Muscle layer of duodenum (tissue), 2 donors: Measurements from ENCODE around the gene TTC21B.

Experiments used
- H3K27ac ChIP-seq: one replicate; pipeline ENCODE4 v1.7.0; 2013; ENCODE audit warnings: mild to moderate bottlenecking, low read length
- H3K27me3 ChIP-seq: one replicate; pipeline ENCODE4 v1.7.0; 2013; ENCODE audit warnings: low read depth, mild to moderate bottlenecking, control low read depth, low read length
- H3K36me3 ChIP-seq, 2 donors: one replicate each; pipeline ENCODE4 v1.7.0; 2013; ENCODE audit warnings: low read length in 2 of 2, control low read depth in 1 of 2, mild to moderate bottlenecking in 1 of 2; ENCODE audit not compliant: insufficient read depth in 2 of 2, control insufficient read depth in 1 of 2
- H3K4me1 ChIP-seq, 2 donors: one replicate each; pipeline ENCODE4 v1.7.0; 2013; ENCODE audit warnings: low read length in 2 of 2, mild to moderate bottlenecking in 2 of 2, control low read depth in 1 of 2, moderate library complexity in 1 of 2; ENCODE audit not compliant: insufficient read depth in 2 of 2, control insufficient read depth in 1 of 2
- H3K4me3 ChIP-seq, 2 donors: one replicate each; pipeline ENCODE4 v1.7.0; 2013; ENCODE audit warnings: low read length in 2 of 2, low read depth in 1 of 2, mild to moderate bottlenecking in 1 of 2
- H3K9me3 ChIP-seq, 2 donors: one replicate each; pipeline ENCODE4 v1.7.0; 2013; ENCODE audit warnings: low read length in 2 of 2, control low read depth in 1 of 2, mild to moderate bottlenecking in 1 of 2; ENCODE audit not compliant: control insufficient read depth in 1 of 2
- donor health status: healthy.

Gene TTC21B

DNA sequence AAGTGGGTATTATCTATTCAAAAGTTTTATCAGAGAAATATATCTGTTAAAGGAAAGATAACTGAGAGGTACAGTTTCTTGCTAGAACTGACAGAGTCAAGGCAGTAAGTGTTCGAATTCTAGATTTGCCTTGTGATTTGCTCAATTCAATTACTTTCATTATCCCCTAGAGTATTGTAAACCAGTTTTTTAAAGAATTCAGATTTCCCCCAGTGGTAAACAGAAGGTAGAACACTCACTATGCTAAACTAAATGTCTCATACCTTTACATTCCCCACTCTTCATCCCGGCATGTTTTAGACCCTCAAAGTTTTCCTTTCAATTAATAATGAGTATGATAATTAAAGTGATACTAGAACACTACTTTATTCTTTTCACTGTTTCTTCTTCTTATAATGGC, 28.6 kb downstream of the TTC21B start:
- H3K36me3 ChIP-seq = peaks cover 26 to 30% of the 10 kb centered on the region in 2 donors
- no peak overlapping the region for H3K27ac ChIP-seq
- no peaks in the 10 kb centered on the region for H3K9me3 ChIP-seq
- no peak overlapping the region for H3K4me3 ChIP-seq
- H3K4me1 ChIP-seq = no peaks in the 10 kb centered on the region
- no peaks in the 10 kb centered on the region for H3K27me3 ChIP-seq

- no peak overlapping the region for H3K27ac ChIP-seq
- H3K4me3 ChIP-seq = no peak overlapping the region
- H3K4me1 ChIP-seq = no peaks in the 10 kb centered on the region
- no peaks in the 10 kb centered on the region for H3K27me3 ChIP-seq
- H3K9me3 ChIP-seq = no peaks in the 10 kb centered on the region
- H3K36me3 ChIP-seq = peaks cover 9 to 18% of the 10 kb centered on the region in 2 donors
These were observed 32.8 kb downstream of the TTC21B start for GRCh38 chr2:165920748-165921147.

DNA sequence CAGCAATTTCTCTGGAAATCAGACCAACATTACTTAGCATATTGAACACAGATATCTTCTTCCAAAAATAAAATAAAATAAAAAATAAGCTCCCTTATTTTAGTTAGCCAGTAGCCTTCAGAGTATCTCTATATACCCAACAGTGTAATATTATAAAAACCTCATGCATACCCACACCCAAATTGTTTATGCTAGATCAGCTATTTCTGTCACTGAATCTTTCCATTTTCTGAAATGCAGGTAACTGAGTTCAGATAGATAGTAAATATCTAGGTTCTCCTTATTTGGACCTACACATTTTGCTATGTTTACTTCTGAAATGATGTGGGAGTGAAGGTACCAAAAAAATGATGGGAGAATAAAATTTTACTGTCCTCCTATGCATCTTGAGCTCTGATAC, 39.9 kb downstream of the TTC21B start:
- H3K4me3 ChIP-seq = no peak overlapping the region
- H3K27ac ChIP-seq = no peak overlapping the region
- no peaks in the 10 kb centered on the region for H3K27me3 ChIP-seq
- H3K36me3 ChIP-seq = peaks cover 25 to 28% of the 10 kb centered on the region in 2 donors
- H3K9me3 ChIP-seq = no peaks in the 10 kb centered on the region
- no peaks in the 10 kb centered on the region for H3K4me1 ChIP-seq

- H3K4me1 ChIP-seq = no peaks in the 10 kb centered on the region
- no peak overlapping the region for H3K27ac ChIP-seq
- no peaks in the 10 kb centered on the region for H3K9me3 ChIP-seq
- H3K4me3 ChIP-seq = no peak overlapping the region
- no peaks in the 10 kb centered on the region for H3K27me3 ChIP-seq
- H3K36me3 ChIP-seq = peaks cover 19 to 28% of the 10 kb centered on the region in 2 donors
These were observed 41.6 kb downstream of the TTC21B start for GRCh38 chr2:165911981-165912380.

- H3K27ac ChIP-seq = no peak overlapping the region
- peaks cover 19 to 28% of the 10 kb centered on the region in 2 donors for H3K36me3 ChIP-seq
- no peak overlapping the region for H3K4me3 ChIP-seq
- H3K4me1 ChIP-seq = no peaks in the 10 kb centered on the region
- H3K9me3 ChIP-seq = no peaks in the 10 kb centered on the region
- no peaks in the 10 kb centered on the region for H3K27me3 ChIP-seq
These were observed 42.3 kb downstream of the TTC21B start for GRCh38 chr2:165911231-165911630.

DNA sequence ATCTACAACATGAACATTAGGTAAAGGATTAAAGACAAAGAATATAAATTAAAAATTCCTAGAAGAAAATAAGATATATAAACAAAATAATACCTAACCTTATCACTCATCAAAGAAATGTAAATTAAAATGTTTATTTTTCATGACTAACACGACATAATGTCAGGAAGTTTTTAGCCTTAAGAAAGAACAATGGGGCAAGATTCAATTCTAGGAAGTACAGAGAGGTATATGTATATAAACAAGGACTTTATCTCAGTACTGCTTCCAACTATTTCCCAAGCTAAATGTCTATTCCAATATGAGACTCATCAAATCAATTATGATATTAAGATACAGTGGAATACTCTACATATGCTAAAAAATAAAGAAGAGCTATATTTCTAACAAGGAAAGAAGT, 44.1 kb downstream of the TTC21B start:
- no peaks in the 10 kb centered on the region for H3K27me3 ChIP-seq
- H3K27ac ChIP-seq = no peak overlapping the region
- no peak overlapping the region for H3K4me3 ChIP-seq
- peaks cover 17 to 19% of the 10 kb centered on the region in 2 donors for H3K36me3 ChIP-seq
- H3K4me1 ChIP-seq = no peaks in the 10 kb centered on the region
- no peaks in the 10 kb centered on the region for H3K9me3 ChIP-seq

DNA sequence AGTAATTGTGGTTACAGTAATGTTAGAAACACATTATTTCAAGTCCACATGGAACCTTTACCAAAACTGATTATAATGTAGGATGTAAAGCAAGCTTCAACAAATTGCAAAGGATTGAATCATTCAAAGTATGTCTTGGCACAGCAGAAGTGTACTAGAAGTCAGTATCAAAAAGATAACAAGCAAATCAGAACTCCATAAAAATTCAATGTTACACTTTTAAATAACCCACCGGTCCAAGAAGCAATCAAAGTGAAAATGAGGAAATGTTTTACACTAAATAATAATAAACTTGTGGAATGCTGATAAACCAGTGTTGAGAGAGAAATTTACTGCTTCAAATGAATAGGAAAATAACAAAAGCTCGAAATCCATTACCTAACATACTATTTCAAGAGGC, 47.7 kb downstream of the TTC21B start:
- H3K27me3 ChIP-seq = no peaks in the 10 kb centered on the region
- H3K4me3 ChIP-seq = no peak overlapping the region
- no peaks in the 10 kb centered on the region for H3K9me3 ChIP-seq
- peaks cover 0 to 13% of the 10 kb centered on the region in 2 donors for H3K36me3 ChIP-seq
- no peak overlapping the region for H3K27ac ChIP-seq
- H3K4me1 ChIP-seq = peaks cover 0 to 5% of the 10 kb centered on the region in 2 donors

GRCh38 chr2:165905269-165905668, 48.3 kb downstream of the TTC21B start:
- Histone ChIP-seq H3K36me3 (peaks cover 0 to 15% of the 10 kb centered on the region in 2 donors), H3K4me3 (no peak overlapping the region), H3K27me3 (no peaks in the 10 kb centered on the region), H3K9me3 (no peaks in the 10 kb centered on the region), H3K27ac (no peak overlapping the region), H3K4me1 (peaks cover 0 to 5% of the 10 kb centered on the region in 2 donors)

GRCh38 chr2:165904432-165904831, 49.1 kb downstream of the TTC21B start:
- peaks cover 3 to 19% of the 10 kb centered on the region in 2 donors for H3K36me3 ChIP-seq
- no peaks in the 10 kb centered on the region for H3K27me3 ChIP-seq
- H3K27ac ChIP-seq = no peak overlapping the region
- peaks cover 0 to 5% of the 10 kb centered on the region in 2 donors for H3K4me1 ChIP-seq
- no peak overlapping the region for H3K4me3 ChIP-seq
- H3K9me3 ChIP-seq = no peaks in the 10 kb centered on the region

DNA sequence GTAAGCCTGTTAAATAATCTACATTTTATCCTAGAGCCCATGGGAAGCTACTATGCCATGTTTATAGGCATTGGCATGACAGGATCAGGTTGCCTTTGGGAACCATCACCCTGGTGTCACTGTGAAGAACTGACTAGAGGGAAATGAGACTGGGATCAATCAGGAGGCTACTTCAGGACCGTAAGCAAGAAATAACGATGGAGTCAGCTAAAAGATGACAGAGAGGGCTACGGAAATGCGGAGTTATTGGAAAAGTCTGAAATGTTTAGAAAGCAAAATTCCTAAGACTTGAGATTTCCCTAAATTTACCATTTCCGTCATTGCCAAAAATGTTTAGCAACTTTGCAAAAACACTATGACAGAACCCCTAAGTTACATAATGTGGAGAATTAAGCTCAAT, 50.2 kb downstream of the TTC21B start:
- no peak overlapping the region for H3K4me3 ChIP-seq
- no peak overlapping the region for H3K27ac ChIP-seq
- peaks cover 0 to 5% of the 10 kb centered on the region in 2 donors for H3K4me1 ChIP-seq
- no peaks in the 10 kb centered on the region for H3K27me3 ChIP-seq
- peaks cover 13 to 22% of the 10 kb centered on the region in 2 donors for H3K36me3 ChIP-seq
- H3K9me3 ChIP-seq = no peaks in the 10 kb centered on the region

DNA sequence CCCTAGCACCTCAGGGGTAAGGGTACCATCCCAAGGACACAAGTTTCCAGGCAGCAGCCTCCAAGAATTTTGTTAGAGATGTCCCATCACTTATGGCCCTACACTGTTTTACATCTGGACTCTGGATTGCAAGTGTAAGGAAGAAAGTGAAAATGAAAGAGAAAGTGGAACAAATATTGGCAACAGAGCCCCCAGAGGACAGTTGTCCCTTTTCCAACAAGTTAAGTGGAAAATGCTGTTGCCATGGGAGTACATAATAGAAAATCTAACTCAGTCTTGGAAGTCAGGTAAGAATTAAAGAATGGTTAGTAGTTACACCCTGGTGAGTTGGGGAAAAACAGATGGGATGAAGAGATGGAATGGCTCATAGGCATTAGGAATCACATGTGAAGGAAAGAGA, 50.6 kb downstream of the TTC21B start:
- H3K27me3 ChIP-seq = no peaks in the 10 kb centered on the region
- H3K4me1 ChIP-seq = peaks cover 0 to 5% of the 10 kb centered on the region in 2 donors
- no peak overlapping the region for H3K4me3 ChIP-seq
- no peaks in the 10 kb centered on the region for H3K9me3 ChIP-seq
- peaks cover 16 to 27% of the 10 kb centered on the region in 2 donors for H3K36me3 ChIP-seq
- no peak overlapping the region for H3K27ac ChIP-seq

- Histone ChIP-seq H3K27me3 (no peaks in the 10 kb centered on the region), H3K36me3 (peaks cover 24 to 38% of the 10 kb centered on the region in 2 donors), H3K27ac (no peak overlapping the region), H3K4me1 (peaks cover 0 to 5% of the 10 kb centered on the region in 2 donors), H3K4me3 (no peak overlapping the region), H3K9me3 (no peaks in the 10 kb centered on the region)
These were observed 51.8 kb downstream of the TTC21B start for GRCh38 chr2:165901620-165902298.
